Measurements from ENCODE around the gene FKBP2. TPM values are rescaled to one million over a fixed set of nuclear protein-coding genes. Genes with fewer than 3 reads are reported as not detected.

Gene FKBP2
- polyA plus RNA-seq, 1 donor (not counting 4 experiments of a cell fraction or from before 2014, with no cell fraction given), result 40.3 TPM

DNA sequence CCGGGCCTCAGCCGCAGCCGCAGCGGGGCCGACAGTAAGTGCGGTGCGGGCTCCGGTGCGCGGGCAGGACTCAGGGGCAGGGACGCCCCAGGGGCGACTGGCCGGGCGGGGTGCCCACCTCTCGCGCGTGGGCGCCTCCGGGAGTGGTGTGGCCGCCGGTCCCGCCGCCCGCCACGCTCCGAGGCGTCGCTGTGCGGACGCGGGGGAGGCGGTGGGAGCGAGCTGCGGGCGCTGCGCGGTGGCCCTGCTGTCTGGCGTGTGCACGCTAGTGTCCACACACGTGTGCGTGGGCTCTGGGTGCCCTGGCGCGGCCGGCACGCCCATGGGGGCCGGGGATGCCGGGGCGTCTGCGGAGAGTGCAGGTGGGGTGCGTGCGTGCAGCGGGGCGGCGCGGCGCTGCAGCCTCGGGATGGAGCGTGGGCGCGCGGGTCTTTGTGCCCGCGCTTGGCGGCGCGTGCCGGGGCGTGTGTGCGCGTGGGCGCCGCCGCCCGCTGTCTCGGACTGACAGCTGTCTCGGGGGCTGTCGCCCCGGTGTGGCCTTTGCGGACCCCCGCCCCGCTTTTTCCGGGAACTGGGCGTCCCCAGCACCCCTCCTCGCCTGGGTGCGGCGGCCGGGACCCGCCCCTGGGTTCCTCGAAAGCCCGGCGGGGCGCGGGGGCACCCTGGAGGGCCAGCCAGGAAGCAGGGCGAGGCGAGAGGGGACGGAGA lies 51.0 kb downstream of the FKBP2 start:
- peaks cover 39% of the 10 kb centered on the region for H3K27me3 ChIP-seq (ENCODE audit: control insufficient read depth, extremely low read depth, insufficient read depth, low read length)
- H3K9me1 ChIP-seq (ENCODE audit: control insufficient read depth, extremely low read depth, insufficient read depth, low read length), result no peaks in the 10 kb centered on the region
- no peaks in the 10 kb centered on the region for H4K20me1 ChIP-seq (ENCODE audit: control insufficient read depth, extremely low read depth, insufficient read depth, low read length)
- H3K4me1 ChIP-seq (ENCODE audit: control insufficient read depth, extremely low read depth, insufficient read depth, low read length), result peaks cover 6% of the 10 kb centered on the region
- no peaks in the 10 kb centered on the region for H3K9me3 ChIP-seq (ENCODE audit: control insufficient read depth, low read depth, low read length)
- peak; percentile 73 for TF ChIP-seq EZH2 (IDR thresholded peaks at IDR 0.05; ENCODE audit: low read length)
- TF ChIP-seq, protein P1, sequence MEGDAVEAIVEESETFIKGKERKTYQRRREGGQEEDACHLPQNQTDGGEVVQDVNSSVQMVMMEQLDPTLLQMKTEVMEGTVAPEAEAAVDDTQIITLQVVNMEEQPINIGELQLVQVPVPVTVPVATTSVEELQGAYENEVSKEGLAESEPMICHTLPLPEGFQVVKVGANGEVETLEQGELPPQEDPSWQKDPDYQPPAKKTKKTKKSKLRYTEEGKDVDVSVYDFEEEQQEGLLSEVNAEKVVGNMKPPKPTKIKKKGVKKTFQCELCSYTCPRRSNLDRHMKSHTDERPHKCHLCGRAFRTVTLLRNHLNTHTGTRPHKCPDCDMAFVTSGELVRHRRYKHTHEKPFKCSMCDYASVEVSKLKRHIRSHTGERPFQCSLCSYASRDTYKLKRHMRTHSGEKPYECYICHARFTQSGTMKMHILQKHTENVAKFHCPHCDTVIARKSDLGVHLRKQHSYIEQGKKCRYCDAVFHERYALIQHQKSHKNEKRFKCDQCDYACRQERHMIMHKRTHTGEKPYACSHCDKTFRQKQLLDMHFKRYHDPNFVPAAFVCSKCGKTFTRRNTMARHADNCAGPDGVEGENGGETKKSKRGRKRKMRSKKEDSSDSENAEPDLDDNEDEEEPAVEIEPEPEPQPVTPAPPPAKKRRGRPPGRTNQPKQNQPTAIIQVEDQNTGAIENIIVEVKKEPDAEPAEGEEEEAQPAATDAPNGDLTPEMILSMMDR (optimal IDR thresholded peaks at IDR 0.05 in 1 of 3, IDR thresholded peaks at IDR 0.05 in 1 of 3, conservative IDR thresholded peaks at IDR 0.05 in 1 of 3; ENCODE audit: extremely low read depth in 1 of 3, insufficient read depth in 2 of 3, low read length in 3 of 3), result no peak
- no peaks in the 10 kb centered on the region for H3K79me2 ChIP-seq (ENCODE audit: control insufficient read depth, insufficient read depth, low read length)
- FAIRE-seq (no peak), DNase-seq (ENCODE audit: low read depth, low spot score) (no peak)
- H3K9ac ChIP-seq (ENCODE audit: control insufficient read depth, extremely low read depth, insufficient read depth, low read length), result no peak overlapping the region
- dilution Hi-C loops (cut with MboI; ENCODE audit: extremely low pct_ligation_motif_present, low sequenced_read_pairs), result no loop called here
- H2AFZ ChIP-seq (ENCODE audit: control insufficient read depth, low read length), result no peak overlapping the region
- H3K36me3 ChIP-seq (ENCODE audit: control insufficient read depth in 2 of 2, extremely low read depth in 1 of 2, insufficient read depth in 2 of 2, low read length in 2 of 2), result peaks cover 0 to 4% of the 10 kb centered on the region in 2 experiments
- peak overlapping the region; percentile 48 for H3K4me2 ChIP-seq (ENCODE audit: control insufficient read depth, extremely low read depth, insufficient read depth, low read depth, low read length)
- peak overlapping the region; percentile 8 to 34 (median 25) for H3K4me3 ChIP-seq (ENCODE audit: control insufficient read depth in 2 of 3, extremely low read depth in 1 of 3, insufficient read depth in 2 of 3, low read depth in 1 of 3, low read length in 3 of 3)
- no peak overlapping the region for H3K27ac ChIP-seq (ENCODE audit: control insufficient read depth, insufficient read depth, low read length)

GRCh38 chr11:64292460-64293254 lies 51.8 kb downstream of the FKBP2 start:
- Histone ChIP-seq H3K4me2 (ENCODE audit: control insufficient read depth, extremely low read depth, insufficient read depth, low read depth, low read length) (peak overlapping the region; percentile 48), H3K4me3 (ENCODE audit: control insufficient read depth in 2 of 3, extremely low read depth in 1 of 3, insufficient read depth in 2 of 3, low read depth in 1 of 3, low read length in 3 of 3) (peak overlapping the region; percentile 8 to 34 (median 25)), H3K9ac (ENCODE audit: control insufficient read depth, extremely low read depth, insufficient read depth, low read length) (no peak overlapping the region), H3K27me3 (ENCODE audit: control insufficient read depth, extremely low read depth, insufficient read depth, low read length) (peaks cover 46% of the 10 kb centered on the region), H3K9me1 (ENCODE audit: control insufficient read depth, extremely low read depth, insufficient read depth, low read length) (no peaks in the 10 kb centered on the region), H3K9me3 (ENCODE audit: control insufficient read depth, low read depth, low read length) (no peaks in the 10 kb centered on the region), H4K20me1 (ENCODE audit: control insufficient read depth, extremely low read depth, insufficient read depth, low read length) (no peaks in the 10 kb centered on the region), H3K79me2 (ENCODE audit: control insufficient read depth, insufficient read depth, low read length) (no peaks in the 10 kb centered on the region), H3K27ac (ENCODE audit: control insufficient read depth, insufficient read depth, low read length) (no peak overlapping the region), H3K4me1 (ENCODE audit: control insufficient read depth, extremely low read depth, insufficient read depth, low read length) (peaks cover 6% of the 10 kb centered on the region), H3K36me3 (ENCODE audit: control insufficient read depth in 2 of 2, extremely low read depth in 1 of 2, insufficient read depth in 2 of 2, low read length in 2 of 2) (peaks cover 0 to 2% of the 10 kb centered on the region in 2 experiments), H2AFZ (ENCODE audit: control insufficient read depth, low read length) (no peak overlapping the region)
- DNase-seq (ENCODE audit: low read depth, low spot score) (no peak), FAIRE-seq (no peak)
- TF ChIP-seq, protein P1 (optimal IDR thresholded peaks at IDR 0.05 in 1 of 3, IDR thresholded peaks at IDR 0.05 in 1 of 3, conservative IDR thresholded peaks at IDR 0.05 in 1 of 3; ENCODE audit: extremely low read depth in 1 of 3, insufficient read depth in 2 of 3, low read length in 3 of 3), result no peak
- TF ChIP-seq EZH2 (IDR thresholded peaks at IDR 0.05; ENCODE audit: low read length), result peak; percentile 69
- dilution Hi-C loops (cut with MboI; ENCODE audit: extremely low pct_ligation_motif_present, low sequenced_read_pairs), result no loop called here

Other genes with a start within 250 kb of the FKBP2 start
- gene FLRT1, start 205.2 kb upstream of the FKBP2 start, polyA plus RNA-seq, result not detected in 3 replicates
- 2.7 to 6.7 TPM (median 4.6 TPM) in 3 replicates for gene MACROD1, start 75.0 kb upstream of the FKBP2 start, polyA plus RNA-seq
- 157 to 215 TPM (median 206 TPM) in 3 replicates for gene STIP1, start 54.9 kb upstream of the FKBP2 start, polyA plus RNA-seq
- 0.26 to 1.9 TPM (median 0.98 TPM) in 3 replicates for gene FERMT3, start 34.4 kb upstream of the FKBP2 start, polyA plus RNA-seq
- gene TRPT1, start 14.9 kb upstream of the FKBP2 start, polyA plus RNA-seq, result 15.5 to 20.3 TPM (median 18.3 TPM) in 3 replicates
- gene NUDT22, start 14.8 kb upstream of the FKBP2 start, polyA plus RNA-seq, result 22.6 to 55.6 TPM (median 31.1 TPM) in 3 replicates
- 10.1 to 24.7 TPM (median 12.2 TPM) in 3 replicates for gene DNAJC4, start 10.5 kb upstream of the FKBP2 start, polyA plus RNA-seq
- 9.7 to 23.3 TPM (median 10.0 TPM) in 3 replicates for gene VEGFB, start 6.5 kb upstream of the FKBP2 start, polyA plus RNA-seq
- 182 to 254 TPM (median 208 TPM) in 3 replicates for gene PPP1R14B, start 5.8 kb downstream of the FKBP2 start, polyA plus RNA-seq
- gene PLCB3, start 10.4 kb downstream of the FKBP2 start, polyA plus RNA-seq, result 32.5 to 46.9 TPM (median 42.0 TPM) in 3 replicates
- gene BAD, start 43.6 kb downstream of the FKBP2 start, polyA plus RNA-seq, result 58.3 to 86.9 TPM (median 61.2 TPM) in 3 replicates
- gene GPR137, start 44.8 kb downstream of the FKBP2 start, polyA plus RNA-seq, result 6.6 to 11.7 TPM (median 9.8 TPM) in 3 replicates
- not detected in 3 replicates for gene KCNK4, start 50.2 kb downstream of the FKBP2 start, polyA plus RNA-seq
- gene CATSPERZ, start 59.3 kb downstream of the FKBP2 start, polyA plus RNA-seq, result 0.17 to 0.29 TPM (median 0.19 TPM) in 3 replicates
- 20.8 to 33.9 TPM (median 25.9 TPM) in 3 replicates for gene ESRRA, start 64.4 kb downstream of the FKBP2 start, polyA plus RNA-seq
- gene TRMT112, start 76.5 kb downstream of the FKBP2 start, polyA plus RNA-seq, result 238 to 408 TPM (median 297 TPM) in 3 replicates
- gene PRDX5, start 77.0 kb downstream of the FKBP2 start, polyA plus RNA-seq, result 590 to 817 TPM (median 591 TPM) in 3 replicates
- gene CCDC88B, start 99.1 kb downstream of the FKBP2 start, polyA plus RNA-seq, result 2.9 to 5.3 TPM (median 3.7 TPM) in 3 replicates
- gene RPS6KA4, start 118.1 kb downstream of the FKBP2 start, polyA plus RNA-seq, result 46.5 to 62.7 TPM (median 52.4 TPM) in 3 replicates

Data from keratinocyte (primary cell).